ENCODE results near the gene AVEN. TPM values are rescaled to one million over a fixed set of nuclear protein-coding genes. Genes with fewer than 3 reads are reported as not detected.

AVEN gene
- polyA plus RNA-seq, 1 donor, result 21.9 TPM

GRCh38 chr15:33985751-33986150 lies 53.3 kb downstream of the AVEN start:
- DNase-seq (ENCODE audit: low read depth), result no peak

- DNase-seq (ENCODE audit: low read depth), result no peak
Measured at GRCh38 chr15:33985287-33985686, 53.7 kb downstream of the AVEN start.

- no peak for DNase-seq (ENCODE audit: low read depth)
Measured at GRCh38 chr15:33982516-33982915, 56.5 kb downstream of the AVEN start.

GRCh38 chr15:33980159-33980558 lies 58.8 kb downstream of the AVEN start:
- DNase-seq (ENCODE audit: low read depth), result no peak

DNA sequence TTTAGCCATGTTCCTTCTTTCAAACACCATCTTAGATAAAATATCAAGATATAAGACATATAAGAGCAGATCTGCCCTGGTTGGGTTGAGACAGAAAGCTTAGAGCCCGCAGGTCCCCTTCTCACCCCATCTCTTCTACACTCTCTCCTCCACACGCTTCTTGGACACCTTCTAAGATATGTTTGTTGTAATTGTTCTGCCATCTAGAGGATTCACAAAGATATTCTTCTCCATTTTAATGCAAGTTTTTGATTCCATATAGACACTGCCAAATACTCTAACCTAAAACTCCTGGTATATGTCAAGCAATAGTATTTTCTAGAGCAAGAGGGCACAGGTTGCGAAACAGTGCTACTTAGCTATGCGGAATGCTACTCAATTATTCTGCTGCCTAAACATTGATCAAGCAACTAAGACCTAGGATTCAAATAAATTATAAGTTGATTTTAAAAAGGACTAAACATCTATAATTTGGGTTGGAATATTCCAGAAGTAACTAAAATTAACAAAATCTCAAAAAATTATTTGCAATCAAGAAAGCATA lies 63.9 kb downstream of the AVEN start:
- no peak for DNase-seq (ENCODE audit: low read depth)

DNA sequence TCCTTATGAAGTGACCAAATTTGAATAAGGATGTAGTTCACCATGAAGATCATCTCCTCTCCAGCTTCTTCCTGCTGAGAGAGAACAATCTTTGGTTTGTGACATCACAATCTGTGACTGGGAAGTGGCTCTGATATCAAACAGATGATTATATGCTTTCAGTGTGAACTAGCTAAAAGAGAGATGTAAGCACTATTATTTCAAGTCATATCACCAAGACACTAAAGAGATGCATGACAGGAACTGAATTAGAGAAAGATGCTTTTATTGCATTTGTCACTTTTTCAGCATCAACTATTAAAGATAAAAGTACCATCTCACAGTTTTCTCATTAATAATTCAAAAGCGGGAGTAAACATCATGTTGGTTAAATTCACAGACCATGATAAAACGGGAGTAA lies 67.2 kb downstream of the AVEN start:
- DNase-seq (ENCODE audit: low read depth), result no peak

- DNase-seq (ENCODE audit: low read depth), result no peak
Measured at GRCh38 chr15:33968821-33969220, 70.2 kb downstream of the AVEN start.

DNA sequence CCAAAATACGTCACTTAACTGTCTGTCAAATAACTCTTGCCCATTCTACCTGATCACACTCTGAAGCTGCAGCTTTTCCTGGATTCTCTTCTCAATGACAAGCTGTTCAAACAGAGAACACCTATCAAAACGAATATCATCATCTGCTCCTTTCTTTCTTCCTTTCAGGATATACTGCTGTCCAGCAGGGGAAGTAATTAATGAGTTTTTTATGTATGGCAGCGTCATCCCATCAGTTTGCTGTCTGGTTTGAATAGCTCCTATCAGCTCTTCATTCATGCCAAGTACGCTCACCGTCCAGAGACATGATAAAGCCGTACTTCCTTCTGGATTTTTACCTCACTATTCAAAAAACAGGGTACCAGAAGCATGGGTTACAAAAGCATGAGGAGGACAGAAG lies 70.8 kb downstream of the AVEN start, which contains the start of gene CHRM5:
TSS of gene CHRM5 (plus strand) at position 274 of the 400 bp plus-strand sequence. CDS start 94,221 bp downstream, outside the sequence.
- DNase-seq (ENCODE audit: low read depth), result no peak

DNA sequence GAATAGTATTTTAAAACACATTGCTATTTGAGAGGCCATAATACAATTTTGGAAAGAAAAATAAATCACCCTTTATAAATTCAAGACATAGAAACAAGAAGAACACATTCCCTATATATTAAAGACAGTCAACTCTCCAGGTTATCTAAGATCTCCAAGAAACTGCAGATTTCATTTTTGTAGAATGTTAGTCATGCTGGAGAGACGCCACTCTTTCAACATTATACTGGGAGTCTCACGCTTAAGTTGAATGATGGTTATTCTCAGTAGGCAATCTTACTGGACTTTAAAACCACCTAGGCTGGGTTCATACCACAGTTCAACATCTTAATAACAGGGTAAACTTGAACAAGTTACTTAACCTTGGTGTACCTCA lies 74.4 kb downstream of the AVEN start:
- no peak for DNase-seq (ENCODE audit: low read depth)

GRCh38 chr15:33963831-33964664 lies 75.0 kb downstream of the AVEN start:
- no peak for DNase-seq (ENCODE audit: low read depth)

DNA sequence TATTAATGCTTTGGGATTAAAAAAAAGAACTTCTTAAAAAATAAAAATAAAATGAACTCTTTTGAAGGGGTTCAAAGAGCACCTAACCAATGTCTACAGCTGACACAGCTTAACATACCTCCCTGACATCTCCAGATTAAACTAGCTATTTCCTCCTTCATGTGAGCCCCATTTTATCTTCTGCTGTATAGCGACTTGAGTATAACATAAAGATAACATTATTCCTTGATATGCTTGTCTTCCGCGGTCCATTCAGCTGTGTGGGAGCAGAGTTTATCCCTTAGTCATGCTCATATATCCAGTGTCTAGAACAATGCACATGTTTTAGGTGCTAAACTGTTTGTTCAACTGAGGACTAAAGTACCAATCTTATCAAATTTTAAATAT lies 78.5 kb downstream of the AVEN start:
- no peak for DNase-seq (ENCODE audit: low read depth)

GRCh38 chr15:33959844-33960548 lies 79.0 kb downstream of the AVEN start:
- DNase-seq (ENCODE audit: low read depth), result no peak

DNA sequence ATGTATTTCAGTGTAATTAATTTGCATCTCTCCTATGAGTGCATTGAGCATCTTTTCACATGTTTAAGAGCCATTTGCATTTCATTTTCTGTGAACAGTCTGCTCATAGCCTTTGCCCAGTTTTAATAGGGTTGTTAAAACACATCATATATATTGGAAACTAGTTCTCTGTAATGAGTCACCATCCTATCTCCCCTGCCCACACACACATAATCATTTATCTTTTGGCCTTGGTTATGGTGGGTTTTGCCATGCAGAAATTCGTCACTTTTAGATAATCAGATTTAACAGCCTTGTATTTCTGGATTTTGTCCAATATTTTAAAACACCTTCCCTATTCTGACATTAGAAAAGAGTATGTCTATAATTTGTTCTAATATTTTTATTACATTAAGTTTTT lies 82.6 kb downstream of the AVEN start:
- DNase-seq (ENCODE audit: low read depth), result no peak

- no peak for DNase-seq (ENCODE audit: low read depth)
Measured at GRCh38 chr15:33955945-33956344, 83.1 kb downstream of the AVEN start.

- no peak for DNase-seq (ENCODE audit: low read depth)
Measured at GRCh38 chr15:33946152-33946551, 92.9 kb downstream of the AVEN start.

- DNase-seq (ENCODE audit: low read depth), result no peak
Measured at GRCh38 chr15:33941279-33942063, 97.5 kb downstream of the AVEN start.

DNA sequence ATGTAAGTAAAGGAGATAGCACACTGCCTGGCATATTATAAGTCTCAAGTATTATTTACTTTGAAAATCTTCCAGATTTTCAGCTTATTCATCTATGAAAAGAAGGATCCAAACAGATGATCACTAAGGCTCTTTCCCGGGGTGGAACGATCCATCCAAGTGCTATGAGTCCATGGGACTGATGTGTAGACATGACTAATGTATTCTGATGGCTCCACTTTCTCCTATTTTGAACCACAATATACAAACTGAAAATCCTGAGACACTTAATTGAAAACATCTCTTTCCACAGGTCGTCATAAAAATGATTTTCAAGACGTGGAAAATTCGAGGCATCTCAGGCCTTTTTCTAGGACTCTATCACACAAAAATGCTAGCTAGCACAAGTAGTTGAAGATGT lies 104.1 kb downstream of the AVEN start:
- no peak for DNase-seq (ENCODE audit: low read depth)

DNA sequence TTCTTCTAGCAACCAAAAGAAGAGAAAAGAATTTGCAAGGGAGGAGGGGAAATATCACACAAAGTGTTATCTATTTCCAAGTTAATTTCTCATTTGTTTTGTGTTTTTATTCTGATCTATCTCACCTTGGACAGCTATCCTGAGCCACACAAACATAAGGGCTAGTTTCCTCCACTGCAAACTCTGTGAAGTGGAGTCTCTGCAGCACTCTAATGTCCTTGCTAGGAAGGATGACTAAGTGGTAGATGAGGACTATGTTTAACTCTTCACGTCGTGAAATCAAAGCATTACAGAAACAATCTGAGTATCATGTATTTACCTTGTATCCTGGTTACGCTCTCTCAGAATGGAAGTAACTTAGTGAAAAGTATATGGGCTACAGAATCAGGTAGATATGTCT lies 104.6 kb downstream of the AVEN start:
- no peak for DNase-seq (ENCODE audit: low read depth)

DNA sequence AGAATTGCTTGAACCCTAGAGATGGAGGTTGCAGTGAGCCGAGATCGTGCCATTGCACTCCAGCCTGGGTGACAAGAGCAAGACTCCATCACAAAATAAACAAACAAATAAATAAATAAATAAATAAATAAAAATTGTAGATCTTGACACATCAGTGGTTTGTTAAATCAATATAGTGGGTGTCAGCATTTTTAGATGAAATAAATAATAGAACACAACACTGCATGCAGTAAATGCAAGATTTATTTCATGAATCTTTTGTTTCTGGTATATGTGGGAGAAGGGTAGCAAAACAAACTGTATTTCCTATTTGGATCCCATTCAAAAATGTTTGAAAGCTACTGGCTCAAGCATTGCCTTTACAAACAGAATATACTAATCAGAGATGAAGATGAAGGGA lies 106.3 kb downstream of the AVEN start:
- DNase-seq (ENCODE audit: low read depth), result no peak

DNA sequence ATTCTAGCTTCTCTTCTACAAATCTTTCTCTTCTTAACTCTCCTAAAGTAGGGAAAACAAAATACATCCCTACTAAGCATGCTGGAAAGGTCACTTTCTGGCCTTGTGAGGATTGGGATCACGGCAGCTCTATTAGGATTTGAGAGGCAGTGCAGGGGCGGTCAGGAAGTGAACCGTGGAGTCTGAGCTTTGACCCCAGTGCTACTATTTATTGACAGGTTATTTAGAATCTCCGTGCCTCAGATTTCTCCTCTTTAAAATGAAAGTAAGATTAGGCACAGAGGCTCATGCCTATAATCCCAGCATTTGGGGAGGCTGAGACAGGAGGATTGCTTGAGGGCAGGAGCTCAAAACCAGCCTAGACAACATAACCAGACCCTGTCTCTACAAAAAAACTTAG lies 112.7 kb downstream of the AVEN start:
- DNase-seq (ENCODE audit: low read depth), result no peak

GRCh38 chr15:33923446-33923845 lies 115.6 kb downstream of the AVEN start:
- no peak for DNase-seq (ENCODE audit: low read depth)

All from forelimb muscle (tissue), 1 donor.